Measurements from ENCODE around the gene LRTM2.

DNA sequence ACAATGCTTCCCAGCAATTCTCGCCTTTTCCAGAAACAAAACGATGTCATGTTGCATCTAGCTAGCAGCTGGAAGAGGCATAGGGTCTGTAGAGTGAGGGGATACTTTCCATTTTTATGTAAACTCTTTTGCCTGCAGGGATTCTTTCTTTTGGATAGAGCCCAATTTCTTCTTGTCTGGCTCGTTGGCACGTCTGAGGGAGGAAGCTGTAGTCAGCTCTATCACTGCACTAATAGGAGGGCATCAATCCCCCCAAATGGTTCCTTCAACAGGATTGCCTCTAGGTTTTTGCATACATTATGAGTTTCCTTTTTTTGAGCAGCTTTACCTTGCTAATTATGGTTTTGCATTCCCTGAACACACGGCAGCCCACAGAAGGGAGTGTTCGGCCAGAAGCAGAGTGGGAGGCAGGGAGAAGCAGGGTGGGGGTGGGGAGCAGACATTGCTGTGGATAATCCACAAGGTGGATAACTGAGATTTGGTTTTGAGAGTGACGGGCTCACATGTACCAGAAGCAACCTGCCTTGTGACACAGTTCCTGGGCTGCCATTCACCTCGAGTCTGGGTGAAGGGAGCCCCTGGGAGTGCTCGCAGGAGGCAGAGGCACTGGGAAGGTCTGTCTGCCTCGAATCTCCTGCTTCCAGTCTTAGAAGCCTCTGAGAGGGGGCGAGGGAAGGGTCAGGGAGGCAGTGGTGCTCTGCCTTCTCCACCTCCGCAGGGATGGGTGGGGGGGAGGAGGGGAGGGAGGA lies 24.5 kb downstream of the LRTM2 start:
- no peak for TF ChIP-seq EZH2 (IDR thresholded peaks at IDR 0.05; ENCODE audit: low read length, unreplicated experiment)
- TF ChIP-seq, protein P1, sequence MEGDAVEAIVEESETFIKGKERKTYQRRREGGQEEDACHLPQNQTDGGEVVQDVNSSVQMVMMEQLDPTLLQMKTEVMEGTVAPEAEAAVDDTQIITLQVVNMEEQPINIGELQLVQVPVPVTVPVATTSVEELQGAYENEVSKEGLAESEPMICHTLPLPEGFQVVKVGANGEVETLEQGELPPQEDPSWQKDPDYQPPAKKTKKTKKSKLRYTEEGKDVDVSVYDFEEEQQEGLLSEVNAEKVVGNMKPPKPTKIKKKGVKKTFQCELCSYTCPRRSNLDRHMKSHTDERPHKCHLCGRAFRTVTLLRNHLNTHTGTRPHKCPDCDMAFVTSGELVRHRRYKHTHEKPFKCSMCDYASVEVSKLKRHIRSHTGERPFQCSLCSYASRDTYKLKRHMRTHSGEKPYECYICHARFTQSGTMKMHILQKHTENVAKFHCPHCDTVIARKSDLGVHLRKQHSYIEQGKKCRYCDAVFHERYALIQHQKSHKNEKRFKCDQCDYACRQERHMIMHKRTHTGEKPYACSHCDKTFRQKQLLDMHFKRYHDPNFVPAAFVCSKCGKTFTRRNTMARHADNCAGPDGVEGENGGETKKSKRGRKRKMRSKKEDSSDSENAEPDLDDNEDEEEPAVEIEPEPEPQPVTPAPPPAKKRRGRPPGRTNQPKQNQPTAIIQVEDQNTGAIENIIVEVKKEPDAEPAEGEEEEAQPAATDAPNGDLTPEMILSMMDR (conservative IDR thresholded peaks at IDR 0.05; ENCODE audit: low read depth, low read length) = no peak

Measured in PC-3 (cell line).